Measurements from ENCODE around the gene DGLUCY.
A peak's percentile ranks its signal among the peaks of the same experiment; 100 is the strongest.

The DGLUCY gene

GRCh38 chr14:91221270-91221669 lies 107.4 kb downstream of the DGLUCY start:
- Histone ChIP-seq H3K4me3 (ENCODE audit: low read depth, low read length) (no peak overlapping the region), H3K4me1 (ENCODE audit: control insufficient read depth, insufficient read depth, low read length) (no peaks in the 10 kb centered on the region), H3K9me3 (ENCODE audit: control insufficient read depth, insufficient read depth, low read depth, low read length) (no peaks in the 10 kb centered on the region), H3K27ac (ENCODE audit: extremely low read depth, low read depth, low read length) (no peak overlapping the region), H3K36me3 (ENCODE audit: control insufficient read depth in 2 of 2, insufficient read depth in 1 of 2, low read length in 2 of 2) (peaks cover 0 to 12% of the 10 kb centered on the region in 2 experiments; a peak in 1 of 3 replicates)
- CTCF ChIA-PET, result no interaction called here
- TF ChIP-seq ZBTB17 (tag by site-specific recombination; IDR thresholded peaks at IDR 0.05), result peak; percentile 98
- no peak for TF ChIP-seq GLI4 (tag by site-specific recombination; IDR thresholded peaks at IDR 0.05)
- TF ChIP-seq ZNF335 (tag by site-specific recombination; conservative IDR thresholded peaks at IDR 0.05), result no peak
- TF ChIP-seq ZNF302 (tag by site-specific recombination; IDR thresholded peaks at IDR 0.05; ENCODE audit: low read depth), result no peak
- TF ChIP-seq HOXA7 (CRISPR knock-in tag; IDR thresholded peaks at IDR 0.05; ENCODE audit: borderline replicate concordance), result no peak
- TF ChIP-seq ZNF366 (tag by site-specific recombination; conservative IDR thresholded peaks at IDR 0.05), result peak; percentile 100
- TF ChIP-seq ZNF174 (tag by site-specific recombination; IDR thresholded peaks at IDR 0.05), result no peak
- no peak for TF ChIP-seq ZSCAN4 (tag by site-specific recombination; IDR thresholded peaks at IDR 0.05)
- TF ChIP-seq ZNF311 (tag by site-specific recombination; IDR thresholded peaks at IDR 0.05; ENCODE audit: borderline replicate concordance), result 0 out of 2 replicates have a peak, but pooled peaks have one; percentile 67
- no peak for TF ChIP-seq TRIM28 (IDR thresholded peaks at IDR 0.05; ENCODE audit: borderline replicate concordance, low read length)
- POLR2A ChIA-PET, result no interaction called here

GRCh38 chr14:91223028-91223783 lies 109.3 kb downstream of the DGLUCY start:
- Histone ChIP-seq H3K27ac (ENCODE audit: extremely low read depth, low read depth, low read length) (no peak overlapping the region), H3K9me3 (ENCODE audit: control insufficient read depth, insufficient read depth, low read depth, low read length) (no peaks in the 10 kb centered on the region), H3K36me3 (ENCODE audit: control insufficient read depth in 2 of 2, insufficient read depth in 1 of 2, low read length in 2 of 2) (peaks cover 0 to 5% of the 10 kb centered on the region in 2 experiments; a peak in 1 of 3 replicates), H3K4me1 (ENCODE audit: control insufficient read depth, insufficient read depth, low read length) (no peaks in the 10 kb centered on the region), H3K4me3 (ENCODE audit: low read depth, low read length) (no peak overlapping the region)
- ChIA-PET CTCF (no interaction called here), POLR2A (no interaction called here)
- TF ChIP-seq ZNF670 (tag by site-specific recombination; IDR thresholded peaks at IDR 0.05; ENCODE audit: low read depth) (no peak), TSHZ1 (tag by site-specific recombination; IDR thresholded peaks at IDR 0.05; ENCODE audit: borderline replicate concordance) (no peak), ZFHX2 (tag by site-specific recombination; conservative IDR thresholded peaks at IDR 0.05) (no peak), ZNF513 (tag by site-specific recombination; IDR thresholded peaks at IDR 0.05) (peak; percentile 50), PRDM10 (tag by site-specific recombination; IDR thresholded peaks at IDR 0.05) (peak; percentile 24; the same call in 1 of the 2 replicates), ZIC2 (tag by site-specific recombination; IDR thresholded peaks at IDR 0.05) (0 out of 2 replicates have a peak, but pooled peaks have one; percentile 7), ZNF768 (tag by site-specific recombination; IDR thresholded peaks at IDR 0.05) (no peak)
